Natural killer cell (primary cell): ENCODE data around the gene JAGN1. TPM values are rescaled to one million over a fixed set of nuclear protein-coding genes. Genes with fewer than 3 reads are reported as not detected.
A peak's percentile ranks its signal among the peaks of the same experiment; 100 is the strongest.

Experiments used
- ATAC-seq, 3 donors: fragments of 150-1000 bp in 2 of 3; fragments of 200-7000 bp in 1 of 3; cut with Tn5 transposase; 1 replicate in 1 of 3; 2 replicates in 2 of 3; pipeline ENCODE4 v1.10.0; 2021; ENCODE audit warnings: mild to moderate bottlenecking in 2 of 3, moderate library complexity in 2 of 3
- DNase-seq, 2 donors: peaks; one replicate each; pipeline versions ENCODE4 v3.0.0 to v3.0.0-alpha.2; 2013 to 2021; ENCODE audit warnings: mixed read lengths in 1 of 2
- H3K27ac ChIP-seq: one replicate; pipeline ENCODE4 v1.5.1; 2013; ENCODE audit warnings: mild to moderate bottlenecking, low read length
- H3K27me3 ChIP-seq: one replicate; pipeline ENCODE4 v1.6.1; 2013; ENCODE audit warnings: low read length; ENCODE audit not compliant: control insufficient read depth, insufficient read depth
- H3K36me3 ChIP-seq: one replicate; pipeline ENCODE4 v1.6.1; 2013; ENCODE audit warnings: low read length; ENCODE audit not compliant: control insufficient read depth, insufficient read depth
- H3K4me1 ChIP-seq: one replicate; pipeline ENCODE4 v1.6.1; 2013; ENCODE audit warnings: low read length; ENCODE audit not compliant: control insufficient read depth, insufficient read depth
- H3K4me3 ChIP-seq: one replicate; pipeline ENCODE4 v1.5.1; 2013; ENCODE audit warnings: low read length
- H3K9me3 ChIP-seq: one replicate; pipeline ENCODE4 v1.6.1; 2013; ENCODE audit warnings: low read length; ENCODE audit not compliant: control insufficient read depth, insufficient read depth
- H3K27ac Mint-ChIP-seq, 2 donors: one replicate each; pipeline ENCODE4 v1.8.0; 2022; ENCODE audit warnings: mild to moderate bottlenecking in 2 of 2, mixed read lengths in 2 of 2, moderate library complexity in 1 of 2
- H3K27me3 Mint-ChIP-seq, 2 donors: one replicate each; pipeline ENCODE4 v1.8.0; 2022; ENCODE audit warnings: low read depth in 2 of 2, mixed read lengths in 2 of 2
- H3K36me3 Mint-ChIP-seq: one replicate; pipeline ENCODE4 v1.8.0; 2022; ENCODE audit warnings: mixed read lengths
- H3K4me1 Mint-ChIP-seq, 2 donors: one replicate each; pipeline ENCODE4 v1.8.0; 2022; ENCODE audit warnings: mixed read lengths in 2 of 2
- H3K4me3 Mint-ChIP-seq: one replicate; pipeline ENCODE4 v1.8.0; 2022; ENCODE audit warnings: mild to moderate bottlenecking, moderate library complexity, mixed read lengths
- H3K9me3 Mint-ChIP-seq, 2 donors: one replicate each; pipeline ENCODE4 v1.8.0; 2022; ENCODE audit warnings: mixed read lengths in 2 of 2
- WGBS: methylation state at CpG from one replicate; pipeline ENCODE4 v1.1.7; 2013; ENCODE audit warnings: missing lambda C conversion rate; ENCODE audit not compliant: insufficient coverage; 5-methylcytosine and 5-hydroxymethylcytosine counted together
- intact Hi-C: fragments of 100-400 bp; cut with micrococcal nuclease; formaldehyde crosslinking; loops from one replicate; pipeline ENCODE4 v1.14.2; 2022
- total RNA-seq, 4 donors: library from RNA; stranded (reverse); fragments of 120-200 nt in 1 of 4; gene quantifications; one replicate each; pipeline versions ENCODE4 v1.2.3 to v1.2.4, GENCODE V29; 2013 to 2022
- TF ChIP-seq, protein P1 (sequence below): fragments of 200-600 bp; IDR thresholded peaks from one replicate; pipeline ENCODE4 v1.8.0; 2022; ENCODE audit warnings: antibody characterized with exemption

Gene JAGN1
- total RNA-seq, 3 donors from 2014 or later (not counting 1 experiment from before 2014, with no cell fraction given): 15.4 to 16.6 (median 15.5) TPM

DNA sequence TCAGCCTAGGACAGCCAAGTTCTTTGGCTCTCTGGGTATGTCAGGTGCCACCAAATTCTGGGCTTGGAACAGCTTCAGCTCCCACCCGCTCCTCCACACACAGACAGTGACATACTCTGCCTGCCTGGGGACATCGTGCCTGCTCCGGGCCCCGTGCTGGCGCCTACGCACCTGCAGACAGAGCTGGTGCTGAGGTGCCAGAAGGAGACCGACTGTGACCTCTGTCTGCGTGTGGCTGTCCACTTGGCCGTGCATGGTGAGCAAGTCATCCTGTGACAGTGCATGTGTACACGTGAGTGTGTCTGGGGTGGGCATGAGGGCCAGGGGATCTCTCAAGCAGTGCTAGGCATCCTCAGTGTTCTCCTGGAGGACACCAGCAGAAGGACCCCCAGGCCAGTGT, 27.4 kb downstream of the JAGN1 start:
- Mint-ChIP-seq H3K4me3 (no peak overlapping the region), H3K9me3 (no peaks in the 10 kb centered on the region), H3K27me3 (no peaks in the 10 kb centered on the region), H3K27ac (no peak overlapping the region), H3K4me1 (peaks cover 0 to 19% of the 10 kb centered on the region in 2 donors), H3K36me3 (no peaks in the 10 kb centered on the region)
- Histone ChIP-seq H3K27me3 (no peaks in the 10 kb centered on the region), H3K4me3 (no peak overlapping the region), H3K27ac (no peak overlapping the region), H3K9me3 (no peaks in the 10 kb centered on the region), H3K36me3 (no peaks in the 10 kb centered on the region), H3K4me1 (peaks cover 21% of the 10 kb centered on the region)
- WGBS: 97% methylated on average over 10 of the region's 10 CpGs
- ATAC-seq: no peak
- no peak for DNase-seq
- intact Hi-C loops: no loop called here
- TF ChIP-seq, protein P1, sequence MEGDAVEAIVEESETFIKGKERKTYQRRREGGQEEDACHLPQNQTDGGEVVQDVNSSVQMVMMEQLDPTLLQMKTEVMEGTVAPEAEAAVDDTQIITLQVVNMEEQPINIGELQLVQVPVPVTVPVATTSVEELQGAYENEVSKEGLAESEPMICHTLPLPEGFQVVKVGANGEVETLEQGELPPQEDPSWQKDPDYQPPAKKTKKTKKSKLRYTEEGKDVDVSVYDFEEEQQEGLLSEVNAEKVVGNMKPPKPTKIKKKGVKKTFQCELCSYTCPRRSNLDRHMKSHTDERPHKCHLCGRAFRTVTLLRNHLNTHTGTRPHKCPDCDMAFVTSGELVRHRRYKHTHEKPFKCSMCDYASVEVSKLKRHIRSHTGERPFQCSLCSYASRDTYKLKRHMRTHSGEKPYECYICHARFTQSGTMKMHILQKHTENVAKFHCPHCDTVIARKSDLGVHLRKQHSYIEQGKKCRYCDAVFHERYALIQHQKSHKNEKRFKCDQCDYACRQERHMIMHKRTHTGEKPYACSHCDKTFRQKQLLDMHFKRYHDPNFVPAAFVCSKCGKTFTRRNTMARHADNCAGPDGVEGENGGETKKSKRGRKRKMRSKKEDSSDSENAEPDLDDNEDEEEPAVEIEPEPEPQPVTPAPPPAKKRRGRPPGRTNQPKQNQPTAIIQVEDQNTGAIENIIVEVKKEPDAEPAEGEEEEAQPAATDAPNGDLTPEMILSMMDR: no peak

DNA sequence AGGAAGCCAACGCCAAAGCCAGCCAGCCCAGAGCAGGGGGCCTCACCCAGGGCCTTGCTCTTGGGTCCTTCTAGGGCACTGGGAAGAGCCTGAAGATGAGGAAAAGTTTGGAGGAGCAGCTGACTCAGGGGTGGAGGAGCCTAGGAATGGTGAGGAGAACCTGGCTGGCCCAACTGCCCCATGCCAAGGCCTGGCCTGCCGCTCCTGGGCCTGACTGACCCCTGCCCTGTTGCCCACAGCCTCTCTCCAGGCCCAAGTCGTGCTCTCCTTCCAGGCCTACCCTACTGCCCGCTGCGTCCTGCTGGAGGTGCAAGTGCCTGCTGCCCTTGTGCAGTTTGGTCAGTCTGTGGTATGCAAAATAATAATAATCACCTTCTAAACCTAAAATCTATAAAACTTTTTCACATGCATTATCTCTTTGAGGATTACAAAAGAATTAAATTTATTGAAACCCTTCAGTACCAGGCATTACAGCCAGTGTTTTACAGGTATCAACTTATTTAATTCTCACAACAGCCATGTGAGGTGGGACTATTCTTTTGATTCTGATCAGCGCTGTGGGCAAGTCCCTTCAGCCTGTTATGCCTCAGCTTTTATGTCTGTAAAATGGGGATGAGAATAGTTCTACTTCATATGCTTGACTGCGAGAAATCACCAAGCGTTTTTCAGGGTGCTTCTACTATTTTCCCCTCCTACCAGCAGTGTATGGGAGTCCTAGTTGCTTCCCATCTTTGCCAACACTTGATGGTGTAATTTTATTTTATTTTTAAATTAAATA, 28.0 kb downstream of the JAGN1 start:
- peaks cover 0 to 19% of the 10 kb centered on the region in 2 donors for H3K4me1 Mint-ChIP-seq
- H3K27me3 Mint-ChIP-seq: no peaks in the 10 kb centered on the region
- DNase-seq: no peak
- no peak for ATAC-seq
- Histone ChIP-seq H3K9me3 (no peaks in the 10 kb centered on the region), H3K27ac (no peak overlapping the region), H3K4me3 (no peak overlapping the region), H3K27me3 (no peaks in the 10 kb centered on the region), H3K4me1 (peaks cover 21% of the 10 kb centered on the region), H3K36me3 (no peaks in the 10 kb centered on the region)
- H3K36me3 Mint-ChIP-seq: no peaks in the 10 kb centered on the region
- WGBS: 98% methylated on average over 5 of the region's 8 CpGs
- intact Hi-C loops: no loop called here
- H3K27ac Mint-ChIP-seq: no peak overlapping the region
- no peaks in the 10 kb centered on the region for H3K9me3 Mint-ChIP-seq
- peak overlapping the region; percentile 29 for H3K4me3 Mint-ChIP-seq
- TF ChIP-seq, protein P1: no peak

DNA sequence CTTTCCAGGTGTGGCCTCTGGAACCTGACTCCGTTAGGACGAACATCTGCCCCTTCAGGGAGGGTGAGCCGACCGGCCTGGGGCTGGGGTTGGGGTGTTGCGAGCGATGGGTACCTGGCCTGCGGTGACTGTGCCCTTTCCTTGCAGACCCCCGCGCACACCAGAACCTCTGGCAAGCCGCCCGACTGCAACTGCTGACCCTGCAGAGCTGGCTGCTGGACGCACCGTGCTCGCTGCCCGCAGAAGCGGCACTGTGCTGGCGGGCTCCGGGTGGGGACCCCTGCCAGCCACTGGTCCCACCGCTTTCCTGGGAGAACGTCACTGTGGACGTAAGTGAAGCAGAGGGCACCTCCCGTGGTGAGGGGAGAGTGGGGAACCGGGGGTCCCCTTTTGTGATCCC, 37.7 kb downstream of the JAGN1 start:
- TF ChIP-seq, protein P1: no peak
- Histone ChIP-seq H3K27me3 (no peaks in the 10 kb centered on the region), H3K4me3 (no peak overlapping the region), H3K9me3 (no peaks in the 10 kb centered on the region), H3K36me3 (no peaks in the 10 kb centered on the region), H3K4me1 (peaks cover 12% of the 10 kb centered on the region), H3K27ac (no peak overlapping the region)
- Mint-ChIP-seq H3K27me3 (peaks cover 0 to 3% of the 10 kb centered on the region in 2 donors), H3K4me3 (no peak overlapping the region), H3K9me3 (no peaks in the 10 kb centered on the region), H3K27ac (no peak overlapping the region), H3K36me3 (no peaks in the 10 kb centered on the region), H3K4me1 (peaks cover 12 to 15% of the 10 kb centered on the region in 2 donors)
- WGBS: 96% methylated on average over 21 of the region's 23 CpGs
- no peak for ATAC-seq
- intact Hi-C loops: no loop called here
- DNase-seq: no peak
